ENCODE data around the gene NPHP4. TPM values are rescaled to one million over a fixed set of nuclear protein-coding genes. Genes with fewer than 3 reads are reported as not detected.

Gene NPHP4
- total RNA-seq, 1 experiment from 2014 or later: 20.0 TPM

DNA sequence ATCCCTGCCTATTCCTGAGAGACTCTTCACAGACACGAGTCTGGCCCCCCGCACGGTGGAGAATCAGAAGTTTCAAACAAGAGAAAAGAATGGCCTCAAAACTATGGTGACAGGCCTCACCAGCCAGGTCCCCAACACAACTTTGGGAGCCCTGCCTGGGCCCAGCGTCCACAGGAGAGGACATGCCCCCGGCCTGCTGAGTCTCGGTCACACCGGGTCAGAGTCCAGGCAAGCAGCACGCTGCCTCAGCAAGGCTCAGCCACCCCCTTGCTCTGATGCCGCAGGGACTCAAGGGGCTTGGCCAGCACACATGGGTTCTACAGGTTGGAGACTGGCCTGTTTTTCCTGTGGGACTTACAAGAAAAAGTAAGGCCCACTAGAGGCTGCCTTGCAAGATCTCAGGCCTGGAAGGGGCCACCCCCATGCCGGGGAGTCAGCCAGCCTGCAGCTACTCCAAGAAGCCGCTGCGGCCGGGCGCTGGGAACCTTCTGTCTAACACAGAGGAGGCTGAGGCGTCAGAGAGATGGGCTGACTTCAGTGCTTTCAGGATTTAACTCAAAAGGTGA is 116.8 kb downstream of the NPHP4 start:
- ChIA-PET RAD21 (ENCODE audit: low non-redundant PET in 1 of 2, low total read pairs in 2 of 2, uncharacterized antibody in 2 of 2, unreplicated experiment in 2 of 2) (no interaction called here), POLR2A (no interaction called here), CTCF (no interaction called here)
- ATAC-seq (no peak), DNase-seq (ENCODE audit: low read depth, low spot score) (no peak)
- Histone ChIP-seq H3K79me2 (ENCODE audit: insufficient read depth, low read length) (no peaks in the 10 kb centered on the region), H3K9me3 (ENCODE audit: control insufficient read depth in 1 of 2, insufficient read depth in 1 of 2, low read depth in 1 of 2, low read length in 2 of 2) (no peaks in the 10 kb centered on the region), H3K4me2 (ENCODE audit: low read length) (no peak overlapping the region), H3K9ac (ENCODE audit: low read length) (no peak overlapping the region), H4K20me1 (ENCODE audit: insufficient read depth) (no peaks in the 10 kb centered on the region), H2AFZ (ENCODE audit: low read depth, low read length, poor library complexity, severe bottlenecking) (no peak overlapping the region), H3K4me1 (ENCODE audit: control insufficient read depth in 1 of 2, insufficient read depth in 2 of 2, low read length in 2 of 2) (no peaks in the 10 kb centered on the region), H3K27ac (ENCODE audit: low read depth, low read length) (no peak overlapping the region), H3K4me3 (replicated peaks in 1 of 2; ENCODE audit: low read depth in 1 of 2, low read length in 2 of 2) (no peak overlapping the region), H3K27me3 (ENCODE audit: insufficient read depth, low read length) (no peaks in the 10 kb centered on the region), H3K9me2 (ENCODE audit: insufficient read depth) (no peaks in the 10 kb centered on the region), H3K36me3 (ENCODE audit: control insufficient read depth in 1 of 2, insufficient read depth in 2 of 2, low read length in 2 of 2) (no peaks in the 10 kb centered on the region; a peak in 1 of 4 replicates)
- BruUV-seq (replicated peaks): no TSS peak
- TF ChIP-seq POLR2AphosphoS5 (IDR thresholded peaks at IDR 0.05; ENCODE audit: low read depth, low read length) (no peak), EZH2 (IDR thresholded peaks at IDR 0.05) (no peak), ZNF274 (IDR thresholded peaks at IDR 0.05; ENCODE audit: low read depth, low read length) (no peak), CBX3 (IDR thresholded peaks at IDR 0.05; ENCODE audit: low read depth) (no peak), JUND (IDR thresholded peaks at IDR 0.05) (no peak), CEBPB (IDR thresholded peaks at IDR 0.05; ENCODE audit: low read depth) (no peak), POLR2A (IDR thresholded peaks at IDR 0.05; ENCODE audit: borderline replicate concordance, extremely low read depth, insufficient read depth, insufficient read length) (no peak)
- TF ChIP-seq, protein P1, sequence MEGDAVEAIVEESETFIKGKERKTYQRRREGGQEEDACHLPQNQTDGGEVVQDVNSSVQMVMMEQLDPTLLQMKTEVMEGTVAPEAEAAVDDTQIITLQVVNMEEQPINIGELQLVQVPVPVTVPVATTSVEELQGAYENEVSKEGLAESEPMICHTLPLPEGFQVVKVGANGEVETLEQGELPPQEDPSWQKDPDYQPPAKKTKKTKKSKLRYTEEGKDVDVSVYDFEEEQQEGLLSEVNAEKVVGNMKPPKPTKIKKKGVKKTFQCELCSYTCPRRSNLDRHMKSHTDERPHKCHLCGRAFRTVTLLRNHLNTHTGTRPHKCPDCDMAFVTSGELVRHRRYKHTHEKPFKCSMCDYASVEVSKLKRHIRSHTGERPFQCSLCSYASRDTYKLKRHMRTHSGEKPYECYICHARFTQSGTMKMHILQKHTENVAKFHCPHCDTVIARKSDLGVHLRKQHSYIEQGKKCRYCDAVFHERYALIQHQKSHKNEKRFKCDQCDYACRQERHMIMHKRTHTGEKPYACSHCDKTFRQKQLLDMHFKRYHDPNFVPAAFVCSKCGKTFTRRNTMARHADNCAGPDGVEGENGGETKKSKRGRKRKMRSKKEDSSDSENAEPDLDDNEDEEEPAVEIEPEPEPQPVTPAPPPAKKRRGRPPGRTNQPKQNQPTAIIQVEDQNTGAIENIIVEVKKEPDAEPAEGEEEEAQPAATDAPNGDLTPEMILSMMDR (IDR thresholded peaks at IDR 0.05 in 2 of 3, conservative IDR thresholded peaks at IDR 0.05 in 1 of 3; ENCODE audit: borderline replicate concordance in 1 of 3, insufficient read depth in 1 of 3, low read depth in 2 of 3, low read length in 2 of 3): no peak
- TF ChIP-seq, protein P2, sequence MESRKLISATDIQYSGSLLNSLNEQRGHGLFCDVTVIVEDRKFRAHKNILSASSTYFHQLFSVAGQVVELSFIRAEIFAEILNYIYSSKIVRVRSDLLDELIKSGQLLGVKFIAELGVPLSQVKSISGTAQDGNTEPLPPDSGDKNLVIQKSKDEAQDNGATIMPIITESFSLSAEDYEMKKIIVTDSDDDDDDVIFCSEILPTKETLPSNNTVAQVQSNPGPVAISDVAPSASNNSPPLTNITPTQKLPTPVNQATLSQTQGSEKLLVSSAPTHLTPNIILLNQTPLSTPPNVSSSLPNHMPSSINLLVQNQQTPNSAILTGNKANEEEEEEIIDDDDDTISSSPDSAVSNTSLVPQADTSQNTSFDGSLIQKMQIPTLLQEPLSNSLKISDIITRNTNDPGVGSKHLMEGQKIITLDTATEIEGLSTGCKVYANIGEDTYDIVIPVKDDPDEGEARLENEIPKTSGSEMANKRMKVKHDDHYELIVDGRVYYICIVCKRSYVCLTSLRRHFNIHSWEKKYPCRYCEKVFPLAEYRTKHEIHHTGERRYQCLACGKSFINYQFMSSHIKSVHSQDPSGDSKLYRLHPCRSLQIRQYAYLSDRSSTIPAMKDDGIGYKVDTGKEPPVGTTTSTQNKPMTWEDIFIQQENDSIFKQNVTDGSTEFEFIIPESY (IDR thresholded peaks at IDR 0.05; ENCODE audit: extremely low read depth, insufficient replicate concordance, low read length): no peak
- TF ChIP-seq, protein P3, sequence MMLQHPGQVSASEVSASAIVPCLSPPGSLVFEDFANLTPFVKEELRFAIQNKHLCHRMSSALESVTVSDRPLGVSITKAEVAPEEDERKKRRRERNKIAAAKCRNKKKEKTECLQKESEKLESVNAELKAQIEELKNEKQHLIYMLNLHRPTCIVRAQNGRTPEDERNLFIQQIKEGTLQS (IDR thresholded peaks at IDR 0.05): no peak
- intact Hi-C loops (cut with micrococcal nuclease): no loop called here
